Hepatocyte (in vitro differentiated cells): Measurements from ENCODE around the gene TM2D3.

Experiments used
- EZH2 ChIP-seq: fragments of 200-600 bp; sonication (generic); IDR thresholded peaks from 2 replicates; pipeline ENCODE4 v1.6.1; 2016; ENCODE audit warnings: antibody characterized with exemption, mild to moderate bottlenecking, borderline replicate concordance
- TF ChIP-seq, protein P1 (sequence below): fragments of 200-600 bp; sonication (generic); IDR thresholded peaks from 2 replicates; pipeline ENCODE4 v1.5.1; 2016; ENCODE audit warnings: antibody characterized with exemption, mild to moderate bottlenecking; ENCODE audit not compliant: poor library complexity

DNA sequence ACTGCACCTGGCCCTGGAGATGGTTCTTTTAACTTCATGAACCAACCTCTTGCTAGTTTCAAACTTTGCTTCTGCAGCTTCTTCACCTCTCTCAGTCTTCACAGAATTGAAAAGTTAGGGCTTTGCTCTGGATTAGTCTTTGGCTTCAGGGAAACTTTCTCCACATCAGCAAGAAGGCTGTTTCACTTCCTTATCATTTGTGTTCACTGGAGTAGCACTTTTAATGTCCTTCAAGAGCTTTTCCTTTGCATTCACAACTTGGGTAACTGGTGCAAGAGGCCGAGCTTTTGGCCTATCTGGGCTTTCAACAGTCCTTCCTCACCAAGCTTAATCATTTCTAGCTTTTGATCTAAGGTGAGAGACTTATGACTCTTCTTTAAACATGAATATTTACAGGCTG, 15.7 kb upstream of the TM2D3 start:
- TF ChIP-seq EZH2, result no peak
- TF ChIP-seq, protein P1, sequence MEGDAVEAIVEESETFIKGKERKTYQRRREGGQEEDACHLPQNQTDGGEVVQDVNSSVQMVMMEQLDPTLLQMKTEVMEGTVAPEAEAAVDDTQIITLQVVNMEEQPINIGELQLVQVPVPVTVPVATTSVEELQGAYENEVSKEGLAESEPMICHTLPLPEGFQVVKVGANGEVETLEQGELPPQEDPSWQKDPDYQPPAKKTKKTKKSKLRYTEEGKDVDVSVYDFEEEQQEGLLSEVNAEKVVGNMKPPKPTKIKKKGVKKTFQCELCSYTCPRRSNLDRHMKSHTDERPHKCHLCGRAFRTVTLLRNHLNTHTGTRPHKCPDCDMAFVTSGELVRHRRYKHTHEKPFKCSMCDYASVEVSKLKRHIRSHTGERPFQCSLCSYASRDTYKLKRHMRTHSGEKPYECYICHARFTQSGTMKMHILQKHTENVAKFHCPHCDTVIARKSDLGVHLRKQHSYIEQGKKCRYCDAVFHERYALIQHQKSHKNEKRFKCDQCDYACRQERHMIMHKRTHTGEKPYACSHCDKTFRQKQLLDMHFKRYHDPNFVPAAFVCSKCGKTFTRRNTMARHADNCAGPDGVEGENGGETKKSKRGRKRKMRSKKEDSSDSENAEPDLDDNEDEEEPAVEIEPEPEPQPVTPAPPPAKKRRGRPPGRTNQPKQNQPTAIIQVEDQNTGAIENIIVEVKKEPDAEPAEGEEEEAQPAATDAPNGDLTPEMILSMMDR, result no peak
